ENCODE data around the gene RNU1-4.
"Not testable (repeated sequence)": the region's sequence is repeated elsewhere in the genome, so short reads cannot be mapped to it uniquely, and the experiment has no call there.

DNA sequence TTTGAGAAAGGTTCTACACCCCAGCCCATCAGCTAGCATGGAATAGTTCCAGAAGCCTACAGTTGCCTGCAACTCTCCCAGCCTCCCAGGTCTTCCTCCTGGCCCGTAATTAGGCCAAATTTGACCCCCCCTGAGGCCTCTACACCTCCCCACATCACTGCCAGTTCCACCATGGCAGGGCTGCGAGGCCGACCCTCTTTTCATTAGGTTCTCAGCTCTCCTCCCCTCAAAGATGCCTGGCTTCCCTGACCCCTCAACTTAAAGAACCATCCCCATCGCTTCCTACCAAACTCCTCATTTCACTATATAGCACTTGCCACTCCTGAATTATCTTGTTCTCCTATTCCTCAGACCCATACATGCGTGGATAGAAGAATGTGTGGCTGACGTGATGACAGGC lies 27.3 kb upstream of the RNU1-4 start:
- TF ChIP-seq, protein P1, sequence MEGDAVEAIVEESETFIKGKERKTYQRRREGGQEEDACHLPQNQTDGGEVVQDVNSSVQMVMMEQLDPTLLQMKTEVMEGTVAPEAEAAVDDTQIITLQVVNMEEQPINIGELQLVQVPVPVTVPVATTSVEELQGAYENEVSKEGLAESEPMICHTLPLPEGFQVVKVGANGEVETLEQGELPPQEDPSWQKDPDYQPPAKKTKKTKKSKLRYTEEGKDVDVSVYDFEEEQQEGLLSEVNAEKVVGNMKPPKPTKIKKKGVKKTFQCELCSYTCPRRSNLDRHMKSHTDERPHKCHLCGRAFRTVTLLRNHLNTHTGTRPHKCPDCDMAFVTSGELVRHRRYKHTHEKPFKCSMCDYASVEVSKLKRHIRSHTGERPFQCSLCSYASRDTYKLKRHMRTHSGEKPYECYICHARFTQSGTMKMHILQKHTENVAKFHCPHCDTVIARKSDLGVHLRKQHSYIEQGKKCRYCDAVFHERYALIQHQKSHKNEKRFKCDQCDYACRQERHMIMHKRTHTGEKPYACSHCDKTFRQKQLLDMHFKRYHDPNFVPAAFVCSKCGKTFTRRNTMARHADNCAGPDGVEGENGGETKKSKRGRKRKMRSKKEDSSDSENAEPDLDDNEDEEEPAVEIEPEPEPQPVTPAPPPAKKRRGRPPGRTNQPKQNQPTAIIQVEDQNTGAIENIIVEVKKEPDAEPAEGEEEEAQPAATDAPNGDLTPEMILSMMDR (IDR thresholded peaks at IDR 0.05), result not testable (repeated sequence)
- TF ChIP-seq POLR2A (IDR thresholded peaks at IDR 0.05), result not testable (repeated sequence)

All from body of pancreas (tissue), 4 donors.